Stomach (tissue), 9 donors: Measurements from ENCODE around the gene TAB2. TPM values are rescaled to one million over a fixed set of nuclear protein-coding genes. Genes with fewer than 3 reads are reported as not detected.
A peak's percentile ranks its signal among the peaks of the same experiment; 100 is the strongest.

Experiments used
- DNase-seq, 2 donors: peaks; one replicate each; pipeline versions ENCODE4 v3.0.0 to v3.0.0-alpha.2; 2013 to 2019
- H3K27ac ChIP-seq, 5 donors: fragments of 200-600 bp in 4 of 5; sonication (generic) in 4 of 5; one replicate each; pipeline ENCODE4 v1.5.1; 2013 to 2019; ENCODE audit warnings: mild to moderate bottlenecking in 1 of 5, moderate library complexity in 1 of 5
- H3K27me3 ChIP-seq, 3 donors: fragments of 200-600 bp; sonication (generic); one replicate each; pipeline ENCODE4 v1.5.1; 2017 to 2019; ENCODE audit warnings: mixed run types in 1 of 3
- H3K36me3 ChIP-seq, 4 donors: fragments of 200-600 bp; sonication (generic); 1 replicate in 3 of 4; 2 replicates in 1 of 4; pipeline ENCODE4 v1.5.1; 2016 to 2019
- H3K4me1 ChIP-seq, 4 donors: fragments of 200-600 bp; sonication (generic); one replicate each; pipeline ENCODE4 v1.5.1; 2016 to 2019
- H3K4me3 ChIP-seq, 4 donors: fragments of 200-600 bp; sonication (generic) in 3 of 4; one replicate each; pipeline ENCODE4 v1.5.1; 2016 to 2019; ENCODE audit warnings: mild to moderate bottlenecking in 1 of 4
- H3K9me3 ChIP-seq, 4 donors: fragments of 200-600 bp; sonication (generic); one replicate each; pipeline ENCODE4 v1.5.1; 2016 to 2019
- CTCF ChIP-seq, 7 experiments: fragments of 450-650 bp in 4 of 7; fragments of 200-600 bp in 3 of 7; sonication (generic) in 3 of 7; IDR thresholded peaks; one replicate each; pipeline ENCODE4 v1.5.1; 2016 to 2019; ENCODE audit warnings: antibody characterized with exemption in 7 of 7, control low read depth in 2 of 7, mild to moderate bottlenecking in 1 of 7
- EP300 ChIP-seq: sonication (generic); formaldehyde crosslinking; IDR thresholded peaks from one replicate; pipeline ENCODE4 v1.6.1; 2017; ENCODE audit warnings: antibody characterized with exemption
- POLR2A ChIP-seq, 4 donors: fragments of 450-650 bp; IDR thresholded peaks; one replicate each; pipeline ENCODE4 v1.6.1; 2016; ENCODE audit warnings: antibody characterized with exemption in 4 of 4, control low read depth in 2 of 4, mild to moderate bottlenecking in 1 of 4, moderate library complexity in 1 of 4
- POLR2AphosphoS5 ChIP-seq, 3 donors: sonication (generic); formaldehyde crosslinking; IDR thresholded peaks; one replicate each; pipeline ENCODE4 v1.6.1; 2016; ENCODE audit warnings: antibody characterized with exemption in 3 of 3
- WGBS, 5 donors: extraction: QIAGEN DNeasy Blood & Tissue Kit in 3 of 5; methylation state at CpG; one replicate each; pipeline versions ENCODE4 v1.1.5 to v1.1.7; 2013 to 2018; 5-methylcytosine and 5-hydroxymethylcytosine counted together
- intact Hi-C: fragments of 100-400 bp; cut with DNase I; formaldehyde crosslinking; loops from one replicate; pipeline ENCODE4 v1.15.1; 2023; ENCODE audit warnings: low total_unique reads
- polyA plus RNA-seq, 3 donors: library from polyadenylated mRNA; stranded (reverse); fragments of 200-250 nt; gene quantifications; one replicate each; pipeline ENCODE4 v1.2.3, GENCODE V29; 2013
- total RNA-seq, 5 donors: library from RNA; depleted of rRNA; stranded (reverse); fragments of >200 nt; gene quantifications; one replicate each; pipeline versions ENCODE4 v1.1.0 to v1.2.3, GENCODE V29; 2014 to 2016
- donor health status: healthy with polysubstance abuse.
- donor health status: Bipolar disorder and iron deficiency.
- donor health status: healthy.

TAB2 gene
- total and polyA plus RNA-seq, 8 donors: 14.1 to 119 (median 47.4) TPM

DNA sequence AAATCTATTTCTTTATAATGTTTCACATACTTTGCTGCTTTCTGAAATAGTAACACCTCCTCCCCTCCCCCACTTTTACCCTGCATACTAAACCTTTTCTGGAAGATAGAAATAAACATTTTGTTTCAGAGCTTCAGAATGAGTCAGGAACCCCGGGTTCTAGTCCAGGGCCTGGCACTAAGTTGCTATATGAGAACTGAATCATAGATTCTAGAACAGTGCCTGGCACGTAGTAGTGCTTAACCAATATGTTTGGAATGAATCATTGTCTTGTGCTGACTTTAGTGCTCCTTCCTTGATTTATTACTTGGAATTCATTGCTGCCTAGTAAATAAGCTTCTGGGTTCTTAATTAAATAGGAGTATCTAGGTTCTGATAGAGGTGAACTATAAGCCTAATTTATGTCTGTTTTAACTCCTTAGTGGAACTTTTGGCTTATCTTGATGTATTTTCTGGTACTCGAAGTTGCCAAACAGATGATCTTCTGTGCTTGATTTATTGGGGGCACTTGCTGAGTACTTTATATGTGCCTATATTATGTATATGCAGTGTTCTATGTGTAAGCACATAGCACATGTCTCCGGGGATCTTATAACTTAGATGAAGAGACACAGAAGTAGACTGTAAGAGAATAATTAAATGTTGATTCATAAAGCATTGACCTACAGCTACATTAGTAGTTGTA is 18.6 kb downstream of the TAB2 start:
- H3K27me3 ChIP-seq: no peaks in the 10 kb centered on the region
- intact Hi-C loops: no loop called here
- no peak for TF ChIP-seq POLR2A (IDR thresholded peaks at IDR 0.05)
- TF ChIP-seq POLR2AphosphoS5 (IDR thresholded peaks at IDR 0.05): peak in 1 of 3 donors; percentile 83
- no peak for TF ChIP-seq CTCF (IDR thresholded peaks at IDR 0.05)
- no peak for TF ChIP-seq EP300
- H3K36me3 ChIP-seq: no peaks in the 10 kb centered on the region
- H3K27ac ChIP-seq: peak overlapping the region in 4 of 5 donors; percentile 55 to 71 (median 58)
- 40 to 52% (median 43%) methylated on average over 4 of the region's 4 CpGs for WGBS, 5 donors
- no peak for DNase-seq
- H3K4me1 ChIP-seq: peaks cover 43 to 95% (median 81%) of the 10 kb centered on the region in 4 donors
- H3K4me3 ChIP-seq: no peak overlapping the region
- no peaks in the 10 kb centered on the region for H3K9me3 ChIP-seq

GRCh38 chr6:149336609-149336928 is 19.1 kb downstream of the TAB2 start:
- no peaks in the 10 kb centered on the region for H3K36me3 ChIP-seq
- H3K27ac ChIP-seq: peak overlapping the region in 4 of 5 donors; percentile 52 to 59 (median 56)
- DNase-seq: peak in 1 of 2 donors; percentile 46
- H3K4me3 ChIP-seq: no peak overlapping the region
- intact Hi-C loops: no loop called here
- peaks cover 46 to 95% (median 79%) of the 10 kb centered on the region in 4 donors for H3K4me1 ChIP-seq
- no peaks in the 10 kb centered on the region for H3K9me3 ChIP-seq
- TF ChIP-seq EP300: no peak
- TF ChIP-seq POLR2AphosphoS5 (IDR thresholded peaks at IDR 0.05): peak in 1 of 3 donors; percentile 4
- no peaks in the 10 kb centered on the region for H3K27me3 ChIP-seq

DNA sequence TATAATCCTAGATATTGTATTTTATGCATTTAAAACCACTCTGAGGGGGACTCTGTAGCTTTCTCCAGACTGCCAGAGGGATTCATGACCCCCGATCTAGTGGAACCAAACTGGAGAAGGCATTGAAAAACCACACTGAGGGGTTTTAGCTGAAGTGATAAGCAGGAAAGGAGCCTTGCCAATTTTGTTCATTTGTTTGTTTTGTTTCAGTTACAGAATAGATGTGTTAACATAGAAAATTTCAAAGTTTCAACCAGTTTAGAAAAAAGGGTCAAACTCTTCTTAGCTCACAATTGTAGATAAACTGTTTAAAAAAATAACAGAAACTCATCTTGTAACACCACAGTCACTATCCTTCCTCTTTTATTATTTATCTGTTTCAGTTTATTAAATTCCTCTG is 19.8 kb downstream of the TAB2 start:
- no peaks in the 10 kb centered on the region for H3K27me3 ChIP-seq
- TF ChIP-seq POLR2A (IDR thresholded peaks at IDR 0.05): no peak
- TF ChIP-seq POLR2AphosphoS5 (IDR thresholded peaks at IDR 0.05): no peak
- no peak for TF ChIP-seq CTCF (IDR thresholded peaks at IDR 0.05)
- no peak for TF ChIP-seq EP300
- peaks cover 45 to 95% (median 78%) of the 10 kb centered on the region in 4 donors for H3K4me1 ChIP-seq
- intact Hi-C loops: no loop called here
- H3K36me3 ChIP-seq: no peaks in the 10 kb centered on the region
- no peaks in the 10 kb centered on the region for H3K9me3 ChIP-seq
- H3K27ac ChIP-seq: no peak overlapping the region
- no peak overlapping the region for H3K4me3 ChIP-seq
- no peak for DNase-seq
- WGBS, 5 donors: 34 to 56% (median 45%) methylated on average over 1 of the region's 1 CpG

DNA sequence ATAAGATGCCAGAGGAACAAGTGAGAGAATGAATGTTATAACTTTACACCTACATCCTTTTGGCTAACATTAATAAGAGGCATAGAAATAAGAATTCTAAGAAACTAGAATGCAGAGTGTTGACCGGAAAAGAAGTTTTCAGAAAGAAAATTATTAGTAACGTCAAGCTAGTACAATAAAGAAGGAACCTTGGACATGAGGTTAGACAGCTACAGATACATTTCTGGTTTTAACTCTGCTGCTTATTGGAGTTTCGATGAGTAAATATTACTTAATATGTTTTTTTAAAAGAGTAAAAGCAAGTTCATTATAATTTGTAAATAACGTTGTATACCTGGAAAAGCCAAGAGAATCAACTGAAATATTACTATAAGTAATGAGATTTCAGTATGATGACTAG is 22.7 kb downstream of the TAB2 start:
- WGBS, 5 donors: 78 to 85% (median 79%) methylated on average over 4 of the region's 4 CpGs
- H3K27ac ChIP-seq: no peak overlapping the region
- TF ChIP-seq EP300 (no peak), POLR2A (IDR thresholded peaks at IDR 0.05) (no peak), CTCF (IDR thresholded peaks at IDR 0.05) (no peak), POLR2AphosphoS5 (IDR thresholded peaks at IDR 0.05) (no peak)
- no peaks in the 10 kb centered on the region for H3K36me3 ChIP-seq
- H3K9me3 ChIP-seq: no peaks in the 10 kb centered on the region
- no peak for DNase-seq
- intact Hi-C loops: no loop called here
- H3K4me3 ChIP-seq: no peak overlapping the region
- H3K4me1 ChIP-seq: peaks cover 41 to 95% (median 75%) of the 10 kb centered on the region in 4 donors
- no peaks in the 10 kb centered on the region for H3K27me3 ChIP-seq

DNA sequence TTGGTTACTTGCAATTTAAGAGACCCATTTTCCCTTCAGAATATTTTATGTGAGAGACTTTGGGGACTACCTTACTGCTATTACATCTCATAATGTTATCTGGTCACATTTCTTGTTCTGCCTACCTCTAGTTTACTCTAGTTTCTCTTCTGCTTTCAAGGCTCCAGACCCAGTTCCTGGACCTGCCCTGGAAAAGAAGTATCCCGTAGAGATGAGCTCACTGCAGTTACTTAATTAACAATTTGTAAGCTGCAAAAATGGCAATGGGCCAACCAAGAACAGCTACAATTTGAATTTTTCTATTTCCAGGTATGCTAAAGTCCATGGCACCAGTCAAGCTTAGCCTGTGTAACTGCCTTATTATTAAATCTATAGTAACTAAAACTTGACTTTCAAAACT is 25.0 kb downstream of the TAB2 start:
- H3K4me3 ChIP-seq: no peak overlapping the region
- no peaks in the 10 kb centered on the region for H3K27me3 ChIP-seq
- TF ChIP-seq POLR2A (IDR thresholded peaks at IDR 0.05) (no peak), POLR2AphosphoS5 (IDR thresholded peaks at IDR 0.05) (no peak), EP300 (no peak), CTCF (IDR thresholded peaks at IDR 0.05) (no peak)
- H3K27ac ChIP-seq: no peak overlapping the region
- H3K4me1 ChIP-seq: peaks cover 29 to 87% (median 59%) of the 10 kb centered on the region in 4 donors
- peaks cover 0 to 4% (median 0%) of the 10 kb centered on the region in 4 donors for H3K36me3 ChIP-seq
- no peaks in the 10 kb centered on the region for H3K9me3 ChIP-seq
- intact Hi-C loops: no loop called here
- 48 to 74% (median 66%) methylated on average over 1 of the region's 1 CpG for WGBS, 5 donors
- no peak for DNase-seq
